ENCODE data around the gene DLEC1.
"Not testable (repeated sequence)": the region's sequence is repeated elsewhere in the genome, so short reads cannot be mapped to it uniquely, and the experiment has no call there.

Gene DLEC1

GRCh38 chr3:38018296-38019266, 20.4 kb upstream of the DLEC1 start:
- no peak for DNase-seq (ENCODE audit: low read depth in 2 of 2)

GRCh38 chr3:38019658-38020341, 19.2 kb upstream of the DLEC1 start:
- DNase-seq (ENCODE audit: low read depth in 2 of 2), result no peak

- DNase-seq (ENCODE audit: low read depth in 2 of 2), result no peak
Measured at GRCh38 chr3:38020342-38020726, 18.7 kb upstream of the DLEC1 start.

GRCh38 chr3:38021196-38021595, 17.8 kb upstream of the DLEC1 start:
- DNase-seq (ENCODE audit: low read depth in 2 of 2), result no peak

GRCh38 chr3:38022301-38022700, 16.7 kb upstream of the DLEC1 start:
- DNase-seq (ENCODE audit: low read depth in 2 of 2), result no peak

GRCh38 chr3:38022896-38023709, 15.9 kb upstream of the DLEC1 start:
- no peak for DNase-seq (ENCODE audit: low read depth in 2 of 2)

GRCh38 chr3:38026856-38027255, 12.2 kb upstream of the DLEC1 start:
- no peak for DNase-seq (ENCODE audit: low read depth in 2 of 2)

GRCh38 chr3:38027466-38028465, 11.2 kb upstream of the DLEC1 start:
- no peak for DNase-seq (ENCODE audit: low read depth in 2 of 2)

GRCh38 chr3:38028621-38029361, 10.2 kb upstream of the DLEC1 start:
- no peak for DNase-seq (ENCODE audit: low read depth in 2 of 2)

- peak in 1 of 2 donors; percentile 14 for DNase-seq (ENCODE audit: low read depth in 2 of 2)
Measured at GRCh38 chr3:38029400-38030125, 9.4 kb upstream of the DLEC1 start, which contains the start of gene PLCD1. Gene PLCD1, minus strand, starts transcription at chr3:38029642. Its CDS starts 103 bp downstream, at chr3:38029539.

- DNase-seq (ENCODE audit: low read depth in 2 of 2), result no peak
Measured at GRCh38 chr3:38030126-38031021, 8.6 kb upstream of the DLEC1 start.

GRCh38 chr3:38031022-38031994, 7.7 kb upstream of the DLEC1 start:
- DNase-seq (ENCODE audit: low read depth in 2 of 2), result peak in 1 of 2 donors; percentile 35

- no peak for DNase-seq (ENCODE audit: low read depth in 2 of 2)
Measured at GRCh38 chr3:38032328-38032865, 6.6 kb upstream of the DLEC1 start.

GRCh38 chr3:38033586-38033985, 5.4 kb upstream of the DLEC1 start:
- not testable (repeated sequence) for DNase-seq (ENCODE audit: low read depth in 2 of 2)

- DNase-seq (ENCODE audit: low read depth in 2 of 2), result not testable (repeated sequence)
Measured at GRCh38 chr3:38034335-38034734, 4.7 kb upstream of the DLEC1 start.

- DNase-seq (ENCODE audit: low read depth in 2 of 2), result no peak
Measured at GRCh38 chr3:38036286-38036685, 2.7 kb upstream of the DLEC1 start.

- DNase-seq (ENCODE audit: low read depth in 2 of 2), result no peak
Measured at GRCh38 chr3:38036906-38037305, 2.1 kb upstream of the DLEC1 start.

Data from stimulated activated CD8-positive, alpha-beta memory T cell treated with anti-CD3 and anti-CD28 coated beads, Interleukin-2, amount 100 ng/mL, for 1 hour (primary cell).